Glutamatergic neuron (in vitro differentiated cells): ENCODE results near the gene KLRD1. TPM values are rescaled to one million over a fixed set of nuclear protein-coding genes. Genes with fewer than 3 reads are reported as not detected.
"Not testable (repeated sequence)": the region's sequence is repeated elsewhere in the genome, so short reads cannot be mapped to it uniquely, and the experiment has no call there.

Source experiments
- DNase-seq: peaks from one replicate; pipeline ENCODE4 v3.0.0; 2022
- H3K27ac Mint-ChIP-seq: one replicate; pipeline ENCODE4 v1.8.0; 2020; ENCODE audit warnings: mild to moderate bottlenecking, mixed read lengths, inconsistent platforms; ENCODE audit not compliant: unreplicated experiment
- H3K27me3 Mint-ChIP-seq: one replicate; pipeline ENCODE4 v1.8.0; 2020; ENCODE audit warnings: mild to moderate bottlenecking, moderate library complexity, mixed read lengths, inconsistent platforms; ENCODE audit not compliant: unreplicated experiment
- H3K36me3 Mint-ChIP-seq: one replicate; pipeline ENCODE4 v1.8.0; 2020; ENCODE audit warnings: mild to moderate bottlenecking, mixed read lengths, inconsistent platforms; ENCODE audit not compliant: unreplicated experiment
- H3K4me1 Mint-ChIP-seq: one replicate; pipeline ENCODE4 v1.8.0; 2020; ENCODE audit warnings: mild to moderate bottlenecking, low read depth, mixed read lengths, inconsistent platforms; ENCODE audit not compliant: unreplicated experiment
- H3K4me3 Mint-ChIP-seq: one replicate; pipeline ENCODE4 v1.8.0; 2020; ENCODE audit warnings: mild to moderate bottlenecking, mixed read lengths, inconsistent platforms; ENCODE audit not compliant: unreplicated experiment
- H3K9me3 Mint-ChIP-seq: one replicate; pipeline ENCODE4 v1.8.0; 2020; ENCODE audit warnings: mild to moderate bottlenecking, moderate library complexity, mixed read lengths, inconsistent platforms; ENCODE audit not compliant: unreplicated experiment
- total RNA-seq: library from RNA; stranded (reverse); fragmentation: NEBNext Ultra II Directional; extraction: Animal tissue kit (Norgen Biotek cat#: 25700); gene quantifications from one replicate; pipeline ENCODE4 v1.2.1, GENCODE V29; 2021; ENCODE audit not compliant: unreplicated experiment
- TF ChIP-seq, protein P1 (sequence below): fragments of 200-600 bp; sonication (generic); IDR thresholded peaks from one replicate; pipeline ENCODE4 v1.5.0; 2021; ENCODE audit not compliant: partially characterized antibody, unreplicated experiment

The KLRD1 gene
- total RNA-seq, 1 donor from 2014 or later = 0.25 TPM

DNA sequence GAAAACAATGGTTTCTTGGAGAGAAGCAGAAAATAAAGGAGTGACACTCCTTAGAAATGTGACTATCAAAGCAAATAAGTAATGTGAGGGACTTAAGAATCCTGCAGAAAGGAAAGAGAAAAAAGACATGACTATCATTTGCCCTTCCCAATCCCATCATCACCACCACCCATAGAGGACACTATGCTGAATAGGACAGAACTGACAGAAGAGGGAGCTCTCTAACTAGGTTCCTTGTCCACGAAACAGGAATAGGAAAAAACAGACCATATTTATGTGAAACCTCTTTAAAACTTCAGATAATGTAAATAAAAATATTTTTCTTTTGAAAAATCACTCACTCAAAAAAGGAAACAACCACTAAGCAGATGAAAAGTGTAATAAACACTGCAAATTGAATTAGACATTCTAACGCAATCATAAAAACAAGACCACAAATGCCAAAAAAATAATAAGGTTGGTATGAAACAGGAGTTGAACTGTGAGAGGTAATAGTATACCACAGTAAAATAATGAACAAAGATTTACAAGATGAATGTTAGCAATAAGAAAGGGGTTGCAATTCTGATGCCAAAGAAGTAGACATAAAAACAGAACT is 24.1 kb downstream of the KLRD1 start:
- H3K27me3 Mint-ChIP-seq = no peaks in the 10 kb centered on the region
- TF ChIP-seq, protein P1, sequence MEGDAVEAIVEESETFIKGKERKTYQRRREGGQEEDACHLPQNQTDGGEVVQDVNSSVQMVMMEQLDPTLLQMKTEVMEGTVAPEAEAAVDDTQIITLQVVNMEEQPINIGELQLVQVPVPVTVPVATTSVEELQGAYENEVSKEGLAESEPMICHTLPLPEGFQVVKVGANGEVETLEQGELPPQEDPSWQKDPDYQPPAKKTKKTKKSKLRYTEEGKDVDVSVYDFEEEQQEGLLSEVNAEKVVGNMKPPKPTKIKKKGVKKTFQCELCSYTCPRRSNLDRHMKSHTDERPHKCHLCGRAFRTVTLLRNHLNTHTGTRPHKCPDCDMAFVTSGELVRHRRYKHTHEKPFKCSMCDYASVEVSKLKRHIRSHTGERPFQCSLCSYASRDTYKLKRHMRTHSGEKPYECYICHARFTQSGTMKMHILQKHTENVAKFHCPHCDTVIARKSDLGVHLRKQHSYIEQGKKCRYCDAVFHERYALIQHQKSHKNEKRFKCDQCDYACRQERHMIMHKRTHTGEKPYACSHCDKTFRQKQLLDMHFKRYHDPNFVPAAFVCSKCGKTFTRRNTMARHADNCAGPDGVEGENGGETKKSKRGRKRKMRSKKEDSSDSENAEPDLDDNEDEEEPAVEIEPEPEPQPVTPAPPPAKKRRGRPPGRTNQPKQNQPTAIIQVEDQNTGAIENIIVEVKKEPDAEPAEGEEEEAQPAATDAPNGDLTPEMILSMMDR = no peak
- no peak overlapping the region for H3K4me3 Mint-ChIP-seq
- H3K4me1 Mint-ChIP-seq = no peaks in the 10 kb centered on the region
- H3K9me3 Mint-ChIP-seq = no peaks in the 10 kb centered on the region
- no peak for DNase-seq
- no peak overlapping the region for H3K27ac Mint-ChIP-seq
- H3K36me3 Mint-ChIP-seq = no peaks in the 10 kb centered on the region

DNA sequence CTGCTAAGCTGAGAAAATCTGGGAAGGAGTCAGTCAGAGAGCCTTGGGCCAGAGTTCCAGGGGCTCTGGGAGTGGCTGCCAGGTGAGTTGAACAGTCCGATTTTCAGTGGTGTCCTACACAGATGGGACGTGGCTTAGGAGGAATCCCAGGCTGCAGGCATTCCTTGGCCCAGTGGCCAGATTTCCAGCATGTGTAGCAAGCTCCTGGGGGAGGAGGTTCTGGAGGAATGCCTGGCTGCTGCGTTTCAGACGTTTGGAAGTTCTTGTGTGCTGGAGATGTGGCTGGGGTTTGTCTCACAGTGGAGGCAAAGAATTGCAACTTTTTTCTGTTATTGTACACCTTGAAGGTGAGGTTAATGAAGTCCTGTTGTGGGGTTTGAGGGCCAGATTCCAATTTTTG is 28.5 kb downstream of the KLRD1 start:
- not testable (repeated sequence) for H3K4me3 Mint-ChIP-seq, H3K9me3 Mint-ChIP-seq, H3K27ac Mint-ChIP-seq

DNA sequence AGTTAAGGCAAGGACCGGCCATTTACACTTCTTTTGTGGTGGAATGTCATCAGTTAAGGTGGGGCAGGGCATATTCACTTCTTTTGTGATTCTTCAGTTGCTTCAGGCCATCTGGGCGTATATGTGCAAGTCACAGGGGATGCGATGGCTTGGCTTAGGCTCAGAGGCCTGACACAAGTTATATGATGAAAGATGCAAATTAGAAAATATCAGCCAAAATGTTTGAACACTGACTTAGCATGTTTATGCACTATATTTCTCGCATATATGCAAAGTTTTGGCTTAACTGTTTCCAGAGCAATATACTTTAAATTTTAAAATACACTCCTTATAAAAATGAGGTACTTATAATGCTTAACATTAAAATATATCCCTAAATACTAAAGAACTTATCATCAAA is 30.8 kb downstream of the KLRD1 start:
- not testable (repeated sequence) for H3K27me3 Mint-ChIP-seq, DNase-seq, H3K9me3 Mint-ChIP-seq, H3K4me1 Mint-ChIP-seq, H3K4me3 Mint-ChIP-seq, H3K27ac Mint-ChIP-seq, H3K36me3 Mint-ChIP-seq

More for the DNA sequence above, 28.5 kb downstream of the KLRD1 start:
- not testable (repeated sequence) for H3K4me1 Mint-ChIP-seq, H3K27me3 Mint-ChIP-seq, DNase-seq, H3K36me3 Mint-ChIP-seq

DNA sequence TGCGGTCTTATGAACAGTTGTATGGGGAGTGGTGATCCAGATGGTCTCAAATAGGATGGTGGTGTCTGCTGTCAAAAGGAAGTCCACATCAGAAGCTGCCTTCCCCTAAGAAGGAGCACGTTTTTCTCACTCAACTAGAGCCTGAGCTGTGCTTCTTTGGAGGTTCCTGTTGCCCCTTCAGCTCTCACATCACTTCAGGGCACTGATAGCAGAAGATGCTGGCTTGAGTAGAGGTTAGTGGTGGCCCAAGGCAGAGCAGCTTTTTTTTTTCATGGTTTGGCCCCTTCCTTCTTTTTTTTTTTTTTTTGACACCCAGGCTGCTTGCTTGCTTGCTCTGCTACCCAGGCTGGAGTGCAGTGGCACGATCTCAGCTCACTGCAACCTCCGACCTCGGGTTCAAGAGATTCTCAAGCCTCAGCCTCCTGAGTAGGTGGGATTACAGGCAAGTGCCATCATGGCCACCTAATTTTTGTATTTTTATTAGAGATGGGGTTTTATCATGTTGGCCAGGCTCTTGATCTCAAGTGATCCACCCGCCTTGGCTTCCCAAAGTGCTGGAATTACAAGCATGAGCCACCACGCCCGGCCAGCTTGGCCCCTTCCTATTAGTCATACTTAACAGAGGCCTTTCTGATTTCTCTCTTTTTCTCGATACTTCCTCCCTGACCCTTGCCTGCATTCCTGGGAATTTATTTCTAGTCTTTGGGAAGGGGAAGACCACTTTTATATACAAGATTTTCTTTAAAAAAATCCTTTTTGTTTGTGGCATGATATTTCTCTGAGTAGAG is 31.6 kb downstream of the KLRD1 start:
- H3K9me3 Mint-ChIP-seq = no peaks in the 10 kb centered on the region
- TF ChIP-seq, protein P1 = no peak
- DNase-seq = no peak

DNA sequence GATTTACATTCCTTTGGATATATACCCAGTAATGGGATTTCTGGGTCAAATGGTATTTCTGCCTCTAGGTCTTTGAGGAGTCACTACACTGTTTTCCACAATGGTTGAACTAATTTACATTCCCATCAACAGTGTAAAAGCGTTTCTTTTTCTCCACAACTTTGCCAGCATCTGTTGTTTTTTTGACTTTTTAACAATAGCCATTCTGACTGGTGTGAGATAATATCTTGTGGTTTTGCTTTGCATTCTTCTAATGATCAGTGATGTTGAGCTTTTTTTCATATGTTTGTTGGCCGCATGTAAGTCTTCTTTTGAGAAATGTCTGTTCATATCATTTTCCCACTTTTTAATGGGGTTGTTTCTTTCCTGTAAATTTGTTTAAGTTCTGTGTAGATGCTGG is 33.3 kb downstream of the KLRD1 start:
- H3K36me3 Mint-ChIP-seq, H3K27me3 Mint-ChIP-seq: not testable (repeated sequence)

More for the DNA sequence above, 31.6 kb downstream of the KLRD1 start:
- Mint-ChIP-seq H3K36me3 (no peaks in the 10 kb centered on the region), H3K4me3 (no peak overlapping the region), H3K27me3 (no peaks in the 10 kb centered on the region), H3K4me1 (no peaks in the 10 kb centered on the region), H3K27ac (no peak overlapping the region)

GRCh38 chr12:10341892-10342509 is 34.3 kb downstream of the KLRD1 start:
- H3K36me3 Mint-ChIP-seq = no peaks in the 10 kb centered on the region
- TF ChIP-seq, protein P1 = no peak
- no peaks in the 10 kb centered on the region for H3K4me1 Mint-ChIP-seq
- H3K27me3 Mint-ChIP-seq = no peaks in the 10 kb centered on the region
- no peak for DNase-seq
- no peak overlapping the region for H3K4me3 Mint-ChIP-seq
- H3K9me3 Mint-ChIP-seq = no peaks in the 10 kb centered on the region
- H3K27ac Mint-ChIP-seq = no peak overlapping the region

More for the DNA sequence above, 33.3 kb downstream of the KLRD1 start:
- H3K4me1 Mint-ChIP-seq, DNase-seq, H3K9me3 Mint-ChIP-seq, H3K27ac Mint-ChIP-seq, H3K4me3 Mint-ChIP-seq: not testable (repeated sequence)

DNA sequence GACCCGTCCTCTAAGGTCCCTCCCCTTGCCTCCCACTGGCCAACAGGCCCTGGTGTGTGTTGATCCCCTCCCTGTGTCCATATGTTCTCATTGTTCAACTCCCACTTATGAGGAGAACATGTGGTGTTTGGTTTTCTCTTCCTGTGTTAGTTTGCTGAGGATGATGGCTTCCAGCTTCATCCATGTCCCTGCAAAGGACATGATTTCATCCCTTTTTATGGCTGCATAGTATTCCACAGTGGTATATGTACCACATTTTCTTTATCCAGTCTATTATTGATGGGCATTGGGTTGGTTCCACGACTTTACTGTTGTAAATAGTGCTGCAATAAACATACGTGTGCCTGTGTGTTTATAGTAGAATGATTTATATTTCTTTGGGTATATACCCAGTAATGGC is 43.8 kb downstream of the KLRD1 start:
- not testable (repeated sequence) for H3K36me3 Mint-ChIP-seq, H3K9me3 Mint-ChIP-seq, H3K4me1 Mint-ChIP-seq, H3K4me3 Mint-ChIP-seq, DNase-seq, H3K27ac Mint-ChIP-seq, H3K27me3 Mint-ChIP-seq
